ENCODE results near the gene SECISBP2. TPM values are rescaled to one million over a fixed set of nuclear protein-coding genes. Genes with fewer than 3 reads are reported as not detected.
A peak's percentile ranks its signal among the peaks of the same experiment; 100 is the strongest.

Gene SECISBP2
- total RNA-seq, 4 donors from 2014 or later: 77.1 to 110 (median 90.6) TPM

- Histone ChIP-seq H3K27ac (peak overlapping the region; percentile 86 to 90 (median 89)), H3K36me3 (peaks cover 40 to 59% of the 10 kb centered on the region in 2 donors), H3K4me1 (peaks cover 39 to 56% of the 10 kb centered on the region in 2 donors), H3K27me3 (no peaks in the 10 kb centered on the region), H3K9me3 (no peaks in the 10 kb centered on the region), H3K4me3 (replicated peaks in 1 of 3) (no peak overlapping the region)
- intact Hi-C loops (cut with DNase I): no loop called here
- no peak for DNase-seq
- TF ChIP-seq CTCF (IDR thresholded peaks at IDR 0.05) (no peak), POLR2A (IDR thresholded peaks at IDR 0.05) (no peak)
- 90 to 91% methylated on average over 7 to 8 of the region's 8 CpGs for WGBS, 2 donors
These were observed 39.3 kb downstream of the SECISBP2 start for GRCh38 chr9:89357331-89358197.

GRCh38 chr9:89358376-89358916 is 40.1 kb downstream of the SECISBP2 start:
- DNase-seq: no peak
- intact Hi-C loops (cut with DNase I): no loop called here
- Histone ChIP-seq H3K4me3 (replicated peaks in 1 of 3) (no peak overlapping the region), H3K27me3 (no peaks in the 10 kb centered on the region), H3K4me1 (peaks cover 33 to 47% of the 10 kb centered on the region in 2 donors), H3K9me3 (no peaks in the 10 kb centered on the region), H3K36me3 (peaks cover 40 to 53% of the 10 kb centered on the region in 2 donors), H3K27ac (peak overlapping the region; percentile 86 to 90 (median 89))
- 71% methylated on average over 3 of the region's 3 CpGs for WGBS, 2 donors
- TF ChIP-seq POLR2A (IDR thresholded peaks at IDR 0.05): no peak
- no peak for TF ChIP-seq CTCF (IDR thresholded peaks at IDR 0.05)

- Histone ChIP-seq H3K27me3 (no peaks in the 10 kb centered on the region), H3K4me1 (peaks cover 32 to 43% of the 10 kb centered on the region in 2 donors), H3K4me3 (replicated peaks in 1 of 3) (no peak overlapping the region), H3K27ac (peak overlapping the region; percentile 86 to 90 (median 89)), H3K9me3 (no peaks in the 10 kb centered on the region), H3K36me3 (peaks cover 40 to 51% of the 10 kb centered on the region in 2 donors)
- intact Hi-C loops (cut with DNase I): no loop called here
- TF ChIP-seq POLR2A (IDR thresholded peaks at IDR 0.05): no peak
- TF ChIP-seq CTCF (IDR thresholded peaks at IDR 0.05): no peak
- peak; percentile 89 to 92 for DNase-seq
- WGBS, 2 donors: 29 to 31% methylated on average over 4 of the region's 4 CpGs
These were observed 40.7 kb downstream of the SECISBP2 start for GRCh38 chr9:89358985-89359384.

GRCh38 chr9:89359751-89360261 is 41.5 kb downstream of the SECISBP2 start:
- DNase-seq: peak; percentile 87
- Histone ChIP-seq H3K4me1 (peaks cover 32 to 37% of the 10 kb centered on the region in 2 donors), H3K9me3 (no peaks in the 10 kb centered on the region), H3K27me3 (no peaks in the 10 kb centered on the region), H3K36me3 (peaks cover 35 to 46% of the 10 kb centered on the region in 2 donors), H3K4me3 (replicated peaks in 1 of 3) (no peak overlapping the region), H3K27ac (peak overlapping the region; percentile 86 to 90 (median 89))
- TF ChIP-seq CTCF (IDR thresholded peaks at IDR 0.05) (no peak), POLR2A (IDR thresholded peaks at IDR 0.05) (no peak)
- intact Hi-C loops (cut with DNase I): no loop called here
- 35 to 42% methylated on average over 8 of the region's 8 CpGs for WGBS, 2 donors

GRCh38 chr9:89360465-89360864 is 42.2 kb downstream of the SECISBP2 start:
- DNase-seq: no peak
- Histone ChIP-seq H3K27ac (peak overlapping the region; percentile 86 to 90 (median 89)), H3K9me3 (no peaks in the 10 kb centered on the region), H3K36me3 (peaks cover 30 to 43% of the 10 kb centered on the region in 2 donors), H3K4me3 (replicated peaks in 1 of 3) (no peak overlapping the region), H3K27me3 (no peaks in the 10 kb centered on the region), H3K4me1 (peaks cover 32 to 37% of the 10 kb centered on the region in 2 donors)
- TF ChIP-seq POLR2A (IDR thresholded peaks at IDR 0.05): no peak
- TF ChIP-seq CTCF (IDR thresholded peaks at IDR 0.05): no peak
- 79% methylated on average over 3 of the region's 3 CpGs for WGBS, 2 donors
- intact Hi-C loops (cut with DNase I): no loop called here
